IMR-90 (cell line): Measurements from ENCODE around the gene WNT4. TPM values are rescaled to one million over a fixed set of nuclear protein-coding genes. Genes with fewer than 3 reads are reported as not detected.

Experiments
- ATAC-seq: fragments of 200-7000 bp; cut with Tn5 transposase; 2 replicates; pipeline ENCODE4 v1.9.1; 2020; ENCODE audit warnings: low read depth, mild to moderate bottlenecking, moderate library complexity
- BruUV-seq: library from RNA; stranded (reverse); fragments of 400-500 nt; replicated peaks from 2 replicates; lab custom pipeline; 2021; lab: Mats Ljungman, UMichigan
- CTCF ChIA-PET: fragments of 300-600 bp; formaldehyde crosslinking; extraction: SDS; loops from one replicate; lab custom pipeline; 2021; ENCODE audit warnings: antibody characterized with exemption; lab: Yijun Ruan, JAX
- POLR2A ChIA-PET: fragments of 300-600 bp; sonication (Branson Sonifier 250); formaldehyde crosslinking; loops from one replicate; lab custom pipeline; 2022; ENCODE audit warnings: antibody characterized with exemption; ENCODE audit not compliant: unreplicated experiment; lab: Charles Lee
- DNase-seq: peaks from one replicate; pipeline ENCODE4 v3.0.0; 2013
- H2AFZ ChIP-seq: replicated peaks from 2 replicates; pipeline ENCODE3; 2013; ENCODE audit warnings: low read length, mild to moderate bottlenecking; ENCODE audit not compliant: poor library complexity
- H2AK5ac ChIP-seq: 2 replicates; pipeline ENCODE4 v1.6.1; 2013; ENCODE audit warnings: low read depth, low read length, inconsistent platforms
- H2AK9ac ChIP-seq: replicated peaks from 2 replicates; pipeline ENCODE3; 2013; ENCODE audit warnings: mild to moderate bottlenecking, low read depth, low read length, moderate library complexity; ENCODE audit not compliant: poor library complexity
- H2BK120ac ChIP-seq: 2 replicates; pipeline ENCODE4 v1.6.1; 2013; ENCODE audit warnings: low read depth, low read length, inconsistent platforms
- H2BK15ac ChIP-seq: 3 replicates; pipeline ENCODE4 v1.6.1; 2013; ENCODE audit warnings: low read depth, low read length, inconsistent platforms
- H2BK20ac ChIP-seq: 2 replicates; pipeline ENCODE4 v1.6.1; 2013; ENCODE audit warnings: low read depth, mild to moderate bottlenecking, inconsistent platforms, low read length, moderate library complexity
- H2BK5ac ChIP-seq: 2 replicates; pipeline ENCODE4 v1.6.1; 2013; ENCODE audit warnings: mild to moderate bottlenecking, low read depth, low read length, inconsistent platforms; ENCODE audit not compliant: poor library complexity, severe bottlenecking
- H3K14ac ChIP-seq: replicated peaks from 2 replicates; pipeline ENCODE4 v1.6.1; 2013; ENCODE audit warnings: low read depth, low read length, inconsistent platforms
- H3K18ac ChIP-seq: 2 replicates; pipeline ENCODE4 v1.6.1; 2013; ENCODE audit warnings: low read depth, low read length, control low read depth
- H3K23ac ChIP-seq: 2 replicates; pipeline ENCODE4 v1.6.1; 2013; ENCODE audit warnings: low read depth, low read length, inconsistent platforms
- H3K27ac ChIP-seq: 2 replicates; pipeline ENCODE4 v1.5.1; 2013; ENCODE audit warnings: mild to moderate bottlenecking, control low read depth, low read length; ENCODE audit not compliant: insufficient read depth
- H3K27me3 ChIP-seq: 2 replicates; pipeline ENCODE4 v1.6.1; 2013; ENCODE audit warnings: low read length; ENCODE audit not compliant: control insufficient read depth, insufficient read depth
- H3K36me3 ChIP-seq: 2 replicates; pipeline ENCODE4 v1.6.1; 2013; ENCODE audit warnings: low read length, mixed read lengths; ENCODE audit not compliant: control insufficient read depth, insufficient read depth
- H3K4ac ChIP-seq: 2 replicates; pipeline ENCODE4 v1.6.1; 2013; ENCODE audit warnings: low read depth, low read length, inconsistent platforms
- H3K4me1 ChIP-seq: 2 replicates; pipeline ENCODE4 v1.6.1; 2013; ENCODE audit warnings: low read length, mixed read lengths; ENCODE audit not compliant: control insufficient read depth, insufficient read depth
- H3K4me2 ChIP-seq: 2 replicates; pipeline ENCODE4 v1.6.1; 2013; ENCODE audit warnings: low read depth, mild to moderate bottlenecking, control low read depth, low read length, moderate library complexity
- H3K4me3 ChIP-seq: 2 replicates; pipeline ENCODE4 v1.5.1; 2013; ENCODE audit warnings: low read depth, mild to moderate bottlenecking, control low read depth, low read length, moderate library complexity; ENCODE audit not compliant: insufficient read depth
- H3K56ac ChIP-seq: 2 replicates; pipeline ENCODE4 v1.6.1; 2013; ENCODE audit warnings: low read length, inconsistent platforms; ENCODE audit not compliant: insufficient read depth; ENCODE audit errors: extremely low read depth
- H3K79me1 ChIP-seq, 2 experiments: 2 replicates each; pipeline ENCODE4 v1.6.1; 2013; ENCODE audit warnings: low read length in 2 of 2, inconsistent platforms in 1 of 2, low read depth in 1 of 2
- H3K9ac ChIP-seq: 2 replicates; pipeline ENCODE4 v1.6.1; 2013; ENCODE audit warnings: low read depth, low read length, control low read depth
- H3K9me1 ChIP-seq: 2 replicates; pipeline ENCODE4 v1.6.1; 2013; ENCODE audit warnings: low read length, inconsistent platforms; ENCODE audit not compliant: insufficient read depth
- H3K9me3 ChIP-seq: 2 replicates; pipeline ENCODE4 v1.6.1; 2013; ENCODE audit warnings: low read length; ENCODE audit not compliant: control insufficient read depth, insufficient read depth
- H4K20me1 ChIP-seq: 2 replicates; pipeline ENCODE4 v1.6.1; 2013; ENCODE audit warnings: low read length, inconsistent platforms; ENCODE audit not compliant: insufficient read depth
- H4K5ac ChIP-seq: 2 replicates; pipeline ENCODE4 v1.6.1; 2013; ENCODE audit warnings: mild to moderate bottlenecking, low read depth, low read length, control low read depth
- H4K8ac ChIP-seq, 2 experiments: 2 replicates each; pipeline ENCODE4 v1.6.1; 2013; ENCODE audit warnings: low read depth in 2 of 2, low read length in 2 of 2, control low read depth in 1 of 2, inconsistent platforms in 1 of 2
- H4K91ac ChIP-seq: 2 replicates; pipeline ENCODE4 v1.6.1; 2013; ENCODE audit warnings: low read depth, low read length, inconsistent platforms; ENCODE audit not compliant: insufficient read depth
- BHLHE40 ChIP-seq: fragments of 150-350 bp; IDR thresholded peaks from 2 replicates; pipeline ENCODE4 v1.6.1; 2016; ENCODE audit warnings: mild to moderate bottlenecking, low read depth, low read length
- CEBPB ChIP-seq: IDR thresholded peaks from 2 replicates; pipeline ENCODE4 v1.6.1; 2012; ENCODE audit warnings: low read depth, low read length, improper control_type of control experiment
- CHD1 ChIP-seq: IDR thresholded peaks from 2 replicates; pipeline ENCODE4 v1.6.1; 2012; ENCODE audit warnings: low read depth, low read length, improper control_type of control experiment
- FOS ChIP-seq: fragments of 150-350 bp; IDR thresholded peaks from 2 replicates; pipeline ENCODE4 v1.6.1; 2016; ENCODE audit warnings: low read depth, low read length
- MAZ ChIP-seq: IDR thresholded peaks from 2 replicates; pipeline ENCODE4 v1.6.1; 2012; ENCODE audit warnings: low read depth, mild to moderate bottlenecking, low read length, improper control_type of control experiment, moderate library complexity, borderline replicate concordance
- NFE2L2 ChIP-seq: fragments of 150-350 bp; IDR thresholded peaks from 2 replicates; pipeline ENCODE4 v1.6.1; 2016; ENCODE audit warnings: low read depth, mild to moderate bottlenecking, low read length
- RCOR1 ChIP-seq: IDR thresholded peaks from 2 replicates; pipeline ENCODE4 v1.6.1; 2012; ENCODE audit warnings: mild to moderate bottlenecking, low read length, improper control_type of control experiment; ENCODE audit not compliant: insufficient replicate concordance
- RFX5 ChIP-seq: IDR thresholded peaks from 2 replicates; pipeline ENCODE4 v1.8.0; 2012; ENCODE audit warnings: low read depth, mild to moderate bottlenecking, low read length, moderate library complexity
- WGBS, 2 experiments: methylation state at CpG; one replicate each; pipeline versions ENCODE4 v1.1.5 to v1.1.7; 2013; ENCODE audit warnings: missing lambda C conversion rate in 2 of 2; ENCODE audit not compliant: insufficient read length in 1 of 2; ENCODE audit errors: extremely low coverage in 2 of 2; 5-methylcytosine and 5-hydroxymethylcytosine counted together
- dilution Hi-C: fragments of 300-500 bp; cut with HindIII; formaldehyde crosslinking; loops from one replicate; pipeline ENCODE4 v1.14.3; 2018; ENCODE audit warnings: low sequenced_read_pairs; ENCODE audit not compliant: unreplicated experiment
- in situ Hi-C: fragments of 300-500 bp; cut with MboI; formaldehyde crosslinking; loops from 3 replicates; pipeline ENCODE4 v1.14.3; 2019; ENCODE audit warnings: low sequenced_read_pairs, inconsistent platforms, mixed read lengths
- intact Hi-C: fragments of 100-400 bp; cut with micrococcal nuclease; formaldehyde crosslinking; loops from 2 replicates; pipeline ENCODE4 v1.10.0; 2022
- polyA plus RNA-seq, 3 experiments: library from polyadenylated mRNA; depleted of rRNA; stranded (reverse); fragments of >200 nt; gene quantifications; 2 replicates each; pipeline ENCODE4 v1.2.3, GENCODE V29; 2012; ENCODE audit warnings: low replicate concordance in 1 of 3
- total RNA-seq: library from RNA; depleted of rRNA; stranded (reverse); fragments of >200 nt; gene quantifications from 2 replicates; pipeline ENCODE4 v1.2.3, GENCODE V29; 2012
- TF ChIP-seq, protein P1 (sequence below): fragments of 150-350 bp; IDR thresholded peaks from 2 replicates; pipeline ENCODE4 v1.6.1; 2016; ENCODE audit warnings: low read depth, mild to moderate bottlenecking, low read length, moderate library complexity, borderline replicate concordance
- TF ChIP-seq, protein P2 (sequence below): conservative IDR thresholded peaks from 2 replicates; pipeline ENCODE4 v1.5.1; 2012; ENCODE audit warnings: mild to moderate bottlenecking, low read depth, low read length, improper control_type of control experiment

Gene WNT4
- total and polyA plus RNA-seq, 2 of the 4 experiments (the other 2 are of a cell fraction): not detected

DNA sequence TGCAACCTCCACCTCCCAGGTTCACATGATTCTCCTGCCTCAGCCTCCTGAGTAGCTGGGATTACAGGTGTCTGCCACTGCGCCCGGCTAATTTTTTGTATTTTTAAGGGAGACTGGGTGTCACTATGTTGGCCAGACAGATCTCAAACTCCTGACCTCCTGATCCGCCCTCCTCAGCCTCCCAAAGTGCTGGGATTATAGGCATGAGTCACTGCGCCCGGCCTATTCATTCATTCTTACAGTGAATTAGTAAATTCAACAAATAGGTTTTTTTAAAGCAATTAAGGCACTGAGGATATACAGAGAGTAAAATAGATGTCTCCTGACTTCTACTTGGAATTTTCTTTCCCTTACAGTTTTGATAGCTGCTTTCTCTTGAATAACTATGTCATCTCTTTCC, 46.9 kb downstream of the WNT4 start:
- H3K9me3 ChIP-seq: no peaks in the 10 kb centered on the region
- no peak overlapping the region for H3K56ac ChIP-seq
- peaks cover 83% of the 10 kb centered on the region for H4K20me1 ChIP-seq
- no peak overlapping the region for H2BK15ac ChIP-seq
- H3K23ac ChIP-seq: no peak overlapping the region
- peaks cover under 1% of the 10 kb centered on the region; the same call in 1 of the 2 replicates for H3K4me1 ChIP-seq
- H4K8ac ChIP-seq: no peak overlapping the region
- no CpG with 5 or more reads among the region's 5 CpGs for WGBS, 2 experiments
- DNase-seq: peak; percentile 15
- H4K91ac ChIP-seq: no peak overlapping the region
- no peak overlapping the region for H2BK20ac ChIP-seq
- no peak overlapping the region for H4K5ac ChIP-seq
- no peaks in the 10 kb centered on the region for H3K27me3 ChIP-seq
- TF ChIP-seq FOS: no peak
- no peak for TF ChIP-seq RFX5
- no peak for TF ChIP-seq RCOR1
- no peak for TF ChIP-seq MAZ
- no peak for TF ChIP-seq CEBPB
- TF ChIP-seq NFE2L2: no peak
- TF ChIP-seq, protein P1, sequence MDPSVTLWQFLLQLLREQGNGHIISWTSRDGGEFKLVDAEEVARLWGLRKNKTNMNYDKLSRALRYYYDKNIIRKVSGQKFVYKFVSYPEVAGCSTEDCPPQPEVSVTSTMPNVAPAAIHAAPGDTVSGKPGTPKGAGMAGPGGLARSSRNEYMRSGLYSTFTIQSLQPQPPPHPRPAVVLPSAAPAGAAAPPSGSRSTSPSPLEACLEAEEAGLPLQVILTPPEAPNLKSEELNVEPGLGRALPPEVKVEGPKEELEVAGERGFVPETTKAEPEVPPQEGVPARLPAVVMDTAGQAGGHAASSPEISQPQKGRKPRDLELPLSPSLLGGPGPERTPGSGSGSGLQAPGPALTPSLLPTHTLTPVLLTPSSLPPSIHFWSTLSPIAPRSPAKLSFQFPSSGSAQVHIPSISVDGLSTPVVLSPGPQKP: no peak
- TF ChIP-seq BHLHE40: no peak
- TF ChIP-seq, protein P2, sequence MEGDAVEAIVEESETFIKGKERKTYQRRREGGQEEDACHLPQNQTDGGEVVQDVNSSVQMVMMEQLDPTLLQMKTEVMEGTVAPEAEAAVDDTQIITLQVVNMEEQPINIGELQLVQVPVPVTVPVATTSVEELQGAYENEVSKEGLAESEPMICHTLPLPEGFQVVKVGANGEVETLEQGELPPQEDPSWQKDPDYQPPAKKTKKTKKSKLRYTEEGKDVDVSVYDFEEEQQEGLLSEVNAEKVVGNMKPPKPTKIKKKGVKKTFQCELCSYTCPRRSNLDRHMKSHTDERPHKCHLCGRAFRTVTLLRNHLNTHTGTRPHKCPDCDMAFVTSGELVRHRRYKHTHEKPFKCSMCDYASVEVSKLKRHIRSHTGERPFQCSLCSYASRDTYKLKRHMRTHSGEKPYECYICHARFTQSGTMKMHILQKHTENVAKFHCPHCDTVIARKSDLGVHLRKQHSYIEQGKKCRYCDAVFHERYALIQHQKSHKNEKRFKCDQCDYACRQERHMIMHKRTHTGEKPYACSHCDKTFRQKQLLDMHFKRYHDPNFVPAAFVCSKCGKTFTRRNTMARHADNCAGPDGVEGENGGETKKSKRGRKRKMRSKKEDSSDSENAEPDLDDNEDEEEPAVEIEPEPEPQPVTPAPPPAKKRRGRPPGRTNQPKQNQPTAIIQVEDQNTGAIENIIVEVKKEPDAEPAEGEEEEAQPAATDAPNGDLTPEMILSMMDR: no peak
- no peak for TF ChIP-seq CHD1
- ChIA-PET CTCF (interaction anchor here (1.3 kb wide), 1 partner anchor 9 kb away, joined by 4 read pairs; no protein-coding TSS in a partner anchor), POLR2A (no interaction called here)
- H3K4me2 ChIP-seq: no peak overlapping the region
- H2AFZ ChIP-seq: no peak overlapping the region
- no peak overlapping the region for H2AK5ac ChIP-seq
- peaks cover 11% of the 10 kb centered on the region for H3K9me1 ChIP-seq
- H3K4ac ChIP-seq: no peak overlapping the region
- ATAC-seq: peak; percentile 36
- no peak overlapping the region for H3K27ac ChIP-seq
- intact Hi-C loops: no loop called here
- H3K14ac ChIP-seq: no peak overlapping the region
- H2AK9ac ChIP-seq: no peak overlapping the region
- H3K36me3 ChIP-seq: peaks cover 22% of the 10 kb centered on the region
- H2BK5ac ChIP-seq: no peak overlapping the region
- peaks cover 47 to 77% of the 10 kb centered on the region in 2 experiments for H3K79me1 ChIP-seq
- dilution Hi-C loops: no loop called here
- no peak overlapping the region for H3K18ac ChIP-seq
- BruUV-seq: no TSS peak
- no peak overlapping the region for H2BK120ac ChIP-seq
- no peak overlapping the region for H3K9ac ChIP-seq
- H3K4me3 ChIP-seq: no peak overlapping the region
- in situ Hi-C loops: no loop called here
